Head of caudate nucleus (tissue), 42 donors: ENCODE data around the gene SNRPF.
A peak's percentile ranks its signal among the peaks of the same experiment; 100 is the strongest.
"Not testable (repeated sequence)": the region's sequence is repeated elsewhere in the genome, so short reads cannot be mapped to it uniquely, and the experiment has no call there.

ENCODE experiments used
- DNase-seq, 42 donors: peaks; one replicate each; pipeline versions ENCODE4 v3.0.0 to v3.0.0-alpha.2; 2020 to 2021; ENCODE audit warnings: mixed read lengths in 7 of 42
- intact Hi-C: fragments of 100-400 bp; cut with DNase I; formaldehyde crosslinking; loops from one replicate; pipeline ENCODE4 v1.15.0; 2022

Gene SNRPF

DNA sequence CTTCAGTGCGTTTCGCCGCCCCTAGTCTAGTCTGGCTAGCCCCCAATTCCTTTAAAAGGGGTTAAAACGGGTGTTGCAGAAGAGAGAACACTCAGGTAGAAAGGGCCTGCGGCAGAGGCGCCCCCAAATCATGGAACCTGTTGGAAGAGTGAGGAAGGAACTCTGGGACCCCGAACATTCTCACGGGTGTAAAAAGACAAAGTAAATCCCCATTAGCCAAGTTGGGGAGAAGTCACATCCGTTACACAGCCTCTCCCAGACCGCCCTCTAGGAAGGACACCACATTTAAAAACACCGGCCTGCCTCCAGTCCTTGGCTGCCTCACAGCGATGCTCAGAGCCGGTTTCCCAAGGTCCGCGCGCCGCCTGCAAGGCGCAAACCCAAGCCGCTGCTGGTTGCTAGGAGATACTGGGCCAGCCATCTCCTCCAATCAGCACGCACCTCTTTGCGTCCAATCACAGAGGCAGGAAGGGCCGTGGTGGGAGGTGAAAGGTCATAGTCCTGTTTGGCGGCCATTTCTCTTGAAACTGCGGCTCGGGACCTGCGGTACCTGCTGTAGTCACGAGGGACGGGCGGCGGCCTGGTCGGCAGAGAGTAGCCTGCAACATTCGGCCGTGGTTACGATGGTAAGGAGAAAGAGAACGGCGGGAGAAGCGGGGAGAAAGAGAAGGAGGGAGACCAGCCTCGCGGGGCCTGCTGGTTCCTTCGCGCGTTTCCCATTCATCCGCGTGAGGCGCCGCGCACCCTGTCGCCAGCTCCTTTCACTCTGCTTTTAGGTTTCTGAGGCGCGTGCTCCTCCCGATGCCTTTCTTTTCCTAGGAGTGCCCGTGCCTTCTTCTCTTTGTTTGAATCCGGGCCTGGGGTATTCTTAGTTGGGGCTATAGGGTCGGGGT, at the start of gene SNRPF:
Gene SNRPF (plus strand): TSS at position 502 of the 893 bp plus-strand sequence. CDS start 122 bp downstream, at position 624.
- intact Hi-C loops = no loop called here
- peak; percentile 91 to 98 (median 95) for DNase-seq

DNA sequence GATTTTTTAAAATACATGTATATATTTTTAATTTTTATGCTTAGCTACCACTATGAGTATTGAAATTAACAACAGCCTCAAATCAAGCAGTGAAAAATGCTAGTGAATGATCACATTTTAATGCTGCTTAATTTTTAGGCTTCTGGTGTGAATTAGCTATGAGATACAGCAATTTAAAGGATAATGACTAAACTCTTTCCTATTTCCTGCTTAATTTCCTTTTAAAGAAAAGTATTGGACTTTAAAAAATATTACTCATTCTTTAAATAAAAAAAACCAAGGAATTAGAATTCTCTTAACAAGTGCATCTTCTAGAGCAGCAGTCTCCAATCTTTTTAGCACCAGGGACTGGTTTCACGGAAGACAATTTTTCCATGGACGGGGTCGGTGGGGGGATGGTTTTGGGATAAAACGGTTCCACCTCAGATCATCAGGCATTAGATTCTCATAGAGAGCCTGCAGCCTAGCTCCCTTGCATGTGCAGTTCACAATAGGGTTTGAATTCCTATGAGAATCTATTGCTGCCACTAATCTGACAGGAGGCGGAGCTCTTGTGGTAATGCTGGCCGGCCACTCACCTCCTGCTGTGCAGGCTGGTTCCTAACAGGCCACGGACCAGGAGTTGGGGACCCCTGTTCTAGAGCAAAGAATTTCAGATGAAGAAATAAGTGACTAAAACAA, 49.6 kb upstream of the SNRPF start:
- intact Hi-C loops = no loop called here
- DNase-seq = no peak

DNA sequence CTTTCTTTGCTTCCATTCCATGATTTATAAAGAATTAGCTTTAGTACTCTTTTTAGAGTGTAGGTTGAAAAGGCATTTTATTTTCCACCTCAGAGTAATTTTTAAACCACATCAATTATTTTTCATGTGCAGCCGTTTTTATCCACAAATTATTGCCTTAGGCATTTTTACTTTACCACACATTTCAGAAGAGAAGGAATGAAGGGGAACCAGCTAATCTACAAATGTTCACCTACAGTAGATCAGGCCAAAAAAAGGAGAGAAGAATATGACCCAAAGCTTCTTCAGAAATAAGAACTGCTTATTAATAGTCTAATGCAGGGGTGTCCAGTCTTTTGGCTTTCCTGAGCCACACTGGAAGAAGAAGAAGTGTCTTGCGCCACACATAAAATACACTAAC, 48.3 kb upstream of the SNRPF start:
- intact Hi-C loops = loop anchor here (10.0 kb wide), 1 partner anchor 186 kb away; no protein-coding TSS in a partner anchor
- no peak for DNase-seq

DNA sequence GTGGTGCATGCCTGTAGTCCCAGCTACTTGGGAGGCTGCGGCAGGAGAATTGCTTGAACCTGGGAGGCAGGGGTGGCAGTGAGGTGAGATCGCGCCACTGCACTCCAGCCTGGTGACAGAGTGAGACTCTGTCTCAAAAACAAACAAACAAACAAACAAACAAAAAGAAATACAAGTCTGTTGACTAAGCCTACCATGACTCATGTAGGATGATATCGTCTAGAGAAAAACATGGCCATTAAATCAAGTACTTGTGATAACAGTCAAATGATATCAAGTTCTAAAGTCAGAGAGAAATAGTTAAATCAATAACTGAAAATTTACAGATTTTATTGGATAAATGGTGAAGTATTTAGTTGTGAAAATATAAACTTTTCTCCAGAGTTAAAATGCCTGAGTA, 46.6 kb upstream of the SNRPF start:
- not testable (repeated sequence) for DNase-seq
- intact Hi-C loops = loop anchor here (10.0 kb wide), 1 partner anchor 187 kb away; no protein-coding TSS in a partner anchor

DNA sequence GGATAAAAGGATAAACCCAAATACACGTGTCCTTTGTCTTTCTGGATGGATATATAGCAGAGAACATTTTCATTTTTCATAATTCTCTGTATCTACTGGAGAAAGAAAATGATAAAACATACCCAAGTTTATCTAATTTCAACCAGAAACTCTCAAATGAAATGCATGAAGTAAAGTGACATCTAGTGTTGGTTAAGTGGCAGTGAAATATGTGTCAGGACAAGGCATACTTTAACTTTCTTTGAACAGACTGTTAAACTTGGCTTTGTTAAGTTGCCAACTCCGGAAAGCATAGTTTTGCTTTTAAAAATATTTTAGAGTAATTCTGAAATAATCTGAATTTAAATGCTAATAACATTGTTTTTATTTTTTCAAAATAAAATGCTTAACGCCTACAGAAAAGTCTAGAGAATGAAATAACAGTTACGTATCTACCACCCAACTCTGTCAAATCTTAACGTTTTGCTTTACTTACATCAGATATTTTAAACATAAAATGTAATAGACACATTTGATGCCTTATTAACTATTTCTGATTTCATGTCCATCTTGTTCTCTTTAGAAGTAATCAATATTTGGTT, 43.0 kb upstream of the SNRPF start:
- intact Hi-C loops = loop anchor here (2.0 to 10.0 kb wide), 2 partner anchors 191 to 233 kb away; no protein-coding TSS in a partner anchor
- DNase-seq = no peak

DNA sequence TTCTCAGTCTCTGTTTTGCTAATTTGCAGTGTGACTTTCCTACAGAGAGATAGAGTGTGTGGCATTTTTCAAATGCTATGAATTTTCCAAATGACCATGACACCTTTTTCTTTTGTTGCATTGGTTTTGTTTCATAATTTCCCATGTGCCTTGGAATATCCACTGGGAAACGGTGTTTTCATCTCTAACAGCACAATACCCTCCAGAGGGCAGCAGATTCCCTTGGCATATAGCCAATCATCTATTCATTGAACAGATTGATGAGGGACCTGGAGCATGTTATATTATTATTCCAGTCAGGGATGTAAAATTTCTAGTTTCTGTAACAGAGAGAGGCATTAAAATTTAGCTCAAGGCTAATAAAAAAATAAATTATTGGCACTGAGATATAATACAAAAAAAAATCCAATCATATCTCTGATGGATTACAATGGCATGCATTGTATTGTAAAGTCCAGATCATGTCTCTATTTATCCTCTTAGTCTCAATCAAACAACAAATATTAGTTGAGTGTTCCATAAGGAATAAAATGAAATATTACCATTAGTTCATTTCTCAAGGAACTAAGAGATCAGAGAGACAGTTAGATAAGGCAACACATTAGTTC, 38.6 kb upstream of the SNRPF start:
- intact Hi-C loops = no loop called here
- DNase-seq = peak in 26 of 42 donors; percentile 8 to 83 (median 42)

DNA sequence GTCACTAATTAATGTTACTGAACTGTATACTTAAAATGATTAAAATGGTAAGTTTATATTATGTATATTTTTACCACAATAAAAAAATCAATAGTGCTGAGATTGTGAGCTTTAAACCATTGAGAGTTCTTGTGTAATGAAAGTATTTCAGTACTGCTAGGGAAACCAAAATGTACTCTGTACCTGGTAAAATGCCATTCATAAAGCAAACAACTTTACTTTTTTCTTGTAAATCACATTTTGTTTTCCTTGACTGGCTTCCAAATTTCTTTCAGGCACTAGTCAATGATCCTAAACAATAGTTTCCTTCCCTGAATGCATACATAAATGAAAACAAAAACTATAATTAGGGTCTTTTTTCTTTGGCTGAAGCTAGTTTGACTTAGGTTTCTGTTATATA, 29.4 kb upstream of the SNRPF start:
- DNase-seq = no peak
- intact Hi-C loops = no loop called here

DNA sequence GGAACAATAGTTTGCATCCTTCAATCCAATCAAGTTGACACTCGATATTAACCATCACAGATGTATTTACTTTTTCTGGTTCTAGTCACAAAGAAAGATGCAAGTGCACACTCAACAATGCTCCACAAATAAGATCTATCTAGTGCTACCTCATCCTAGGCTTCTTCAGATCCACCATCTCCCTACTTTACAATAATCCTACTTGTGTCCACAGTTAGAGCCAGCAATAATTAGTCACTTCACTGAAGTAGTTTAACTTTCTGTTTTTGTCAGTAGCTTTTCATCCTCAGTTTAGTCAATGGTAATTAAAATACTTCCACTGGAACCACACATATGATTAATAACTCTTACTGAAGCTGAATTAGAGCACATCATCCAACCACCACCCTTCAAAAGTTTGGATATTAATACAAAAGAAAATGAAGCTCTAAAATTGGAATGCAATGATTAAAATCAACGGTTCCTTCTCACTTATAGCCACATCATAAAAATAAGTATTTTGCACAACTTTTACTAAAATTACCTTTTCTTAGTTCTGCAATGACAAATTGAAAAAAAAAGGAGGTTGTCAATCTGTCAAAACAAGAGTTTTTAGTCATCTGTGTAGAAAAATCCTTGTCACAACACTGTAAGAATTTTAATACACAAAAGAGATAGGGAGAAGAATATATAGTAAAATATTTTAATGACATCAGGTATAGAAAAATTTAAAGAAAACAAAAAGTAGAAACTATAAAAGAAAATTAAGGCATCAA, 28.2 kb upstream of the SNRPF start:
- intact Hi-C loops = no loop called here
- DNase-seq = no peak

DNA sequence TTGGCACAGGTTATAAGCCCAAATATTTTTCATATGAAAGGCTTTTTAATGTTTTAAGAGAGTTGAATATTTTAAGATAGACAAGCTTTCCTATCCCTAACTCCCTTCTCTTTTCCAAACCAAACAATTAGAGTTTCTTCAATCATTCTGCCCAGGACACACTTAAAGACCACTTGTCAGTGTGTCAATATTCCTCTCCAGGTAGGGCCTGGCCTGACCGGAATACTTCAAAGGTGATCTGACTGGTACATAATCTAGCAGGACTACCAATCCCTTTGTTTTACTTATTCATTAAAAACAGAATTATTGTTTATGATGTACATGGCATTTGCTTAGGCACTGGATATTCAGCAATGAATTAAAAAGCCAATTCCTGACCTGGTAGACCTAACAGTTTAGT, 24.2 kb upstream of the SNRPF start:
- no peak for DNase-seq
- intact Hi-C loops = no loop called here

DNA sequence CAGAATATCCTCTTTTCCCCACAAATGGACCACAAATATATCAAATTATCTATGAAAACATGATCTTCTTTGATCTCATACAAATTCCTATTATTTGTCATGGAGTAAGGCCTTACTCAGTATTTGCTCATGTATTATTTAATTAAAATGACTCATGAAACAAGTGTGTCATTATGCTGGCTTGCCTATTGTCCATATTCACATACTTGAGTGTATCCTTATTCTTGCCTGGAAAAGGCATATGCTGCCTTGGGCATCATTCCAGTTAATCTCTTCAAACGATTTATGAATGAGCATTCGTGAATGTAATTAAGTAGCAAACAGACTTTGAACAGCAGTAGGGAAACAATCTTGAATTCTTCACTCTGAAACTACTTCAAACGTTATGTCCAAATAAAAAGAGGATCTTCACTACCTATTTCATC, 22.6 kb upstream of the SNRPF start:
- DNase-seq = no peak
- intact Hi-C loops = no loop called here

DNA sequence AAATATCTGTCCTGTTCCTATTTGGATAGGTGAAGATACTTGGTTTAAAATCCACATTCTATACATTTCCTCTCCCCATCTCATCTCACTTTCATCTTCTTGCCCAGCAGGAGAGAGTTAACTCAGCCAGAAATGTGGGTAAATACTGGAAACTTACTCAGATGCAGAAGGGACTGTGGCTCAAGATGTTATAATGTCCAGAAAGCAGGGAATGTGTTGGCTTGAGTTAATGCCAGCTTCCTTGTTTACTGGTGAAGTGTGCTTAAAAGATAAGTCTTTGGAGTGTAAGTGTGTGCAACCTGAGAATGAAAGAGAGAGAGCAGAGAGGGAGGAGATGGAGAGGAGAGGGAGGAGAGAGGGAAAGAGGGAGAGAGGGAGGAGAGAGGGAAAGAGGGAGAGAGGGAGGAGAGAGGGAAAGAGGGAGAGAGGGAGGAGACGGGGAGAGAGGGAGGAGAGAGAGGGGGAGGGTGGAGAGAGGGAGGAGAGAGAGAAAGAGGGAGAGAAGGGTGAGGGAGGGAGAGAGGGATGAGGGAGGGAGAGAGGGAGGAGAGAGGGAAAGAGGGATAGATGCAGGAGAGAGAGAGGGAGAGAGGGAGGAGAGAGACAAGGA, 22.0 kb upstream of the SNRPF start:
- no peak for DNase-seq
- intact Hi-C loops = no loop called here

DNA sequence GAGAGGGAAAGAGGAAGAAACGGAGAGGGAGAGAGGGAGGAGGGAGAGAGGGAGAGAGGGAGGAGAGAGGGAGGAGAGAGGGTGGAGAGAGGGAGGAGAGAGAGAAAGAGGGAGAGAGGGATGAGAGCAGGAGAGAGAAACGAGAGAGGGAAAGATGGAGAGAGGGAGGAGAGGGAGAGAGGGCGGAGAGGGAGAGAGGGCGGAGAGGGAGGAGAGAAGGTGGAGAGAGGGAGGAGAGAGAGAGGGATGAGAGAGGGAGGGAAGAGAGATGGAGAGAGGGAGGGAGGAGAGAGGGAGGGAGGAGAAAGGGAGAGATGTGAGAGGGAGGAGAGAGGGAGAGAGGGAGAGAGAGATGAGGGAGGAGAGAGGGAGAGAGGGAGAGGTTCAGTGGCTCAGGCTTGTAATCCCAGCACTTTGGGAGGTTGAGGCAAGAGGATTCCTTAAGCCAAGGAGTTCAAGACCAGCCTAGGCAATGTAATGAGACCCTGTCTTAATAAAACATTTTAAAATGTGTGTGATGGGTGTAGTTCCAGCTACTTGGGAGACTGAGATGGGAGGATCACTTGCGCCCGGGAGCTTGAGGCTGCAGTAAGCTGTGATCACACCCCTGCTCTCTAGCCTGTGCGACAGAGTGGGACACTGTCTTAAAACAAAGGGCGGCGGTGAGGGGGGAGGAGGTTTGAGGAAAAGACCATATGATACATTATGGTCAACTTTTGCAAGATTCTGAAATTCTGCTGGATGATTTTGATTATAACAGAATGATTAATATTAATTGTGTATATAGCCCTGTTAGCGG, 21.3 kb upstream of the SNRPF start:
- intact Hi-C loops = no loop called here
- no peak for DNase-seq

DNA sequence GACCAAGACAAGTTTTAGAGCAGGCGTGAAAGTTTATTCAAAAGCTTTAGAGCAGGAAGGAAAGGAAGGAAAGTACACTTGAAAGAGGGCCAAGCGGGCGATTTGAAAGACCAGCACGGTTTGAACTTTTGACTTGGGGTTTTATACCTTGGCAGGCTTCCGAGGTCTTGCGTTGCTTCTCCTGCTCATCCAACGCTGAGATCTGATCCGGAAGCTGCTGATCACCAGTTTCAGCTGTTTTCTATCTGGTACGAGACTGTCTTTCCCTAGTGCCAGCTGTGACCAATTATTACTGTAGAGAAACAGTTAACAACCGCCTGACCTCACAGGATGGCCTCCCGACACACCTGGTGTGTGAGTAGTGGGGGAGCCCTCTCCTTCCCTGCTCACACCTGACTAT, 20.6 kb upstream of the SNRPF start:
- intact Hi-C loops = no loop called here
- no peak for DNase-seq

DNA sequence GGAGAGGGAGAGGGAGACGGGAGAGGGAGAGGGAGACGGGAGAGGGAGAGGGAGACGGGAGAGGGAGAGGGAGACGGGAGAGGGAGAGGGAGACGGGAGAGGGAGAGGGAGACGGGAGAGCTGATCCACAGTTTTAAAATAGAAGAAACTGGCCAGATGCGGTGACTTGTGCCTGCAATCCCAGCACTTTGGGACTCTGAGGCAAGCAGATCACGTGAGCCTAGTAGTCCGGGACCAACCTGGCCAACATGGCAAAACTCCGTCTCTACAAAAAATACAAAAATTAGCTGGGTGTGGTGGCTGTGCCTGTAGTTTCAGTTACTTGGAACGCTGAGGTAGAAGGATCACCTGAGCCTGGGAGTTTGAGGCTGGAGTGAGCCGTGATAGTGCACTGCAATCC, 16.3 kb upstream of the SNRPF start:
- DNase-seq, intact Hi-C loops: not testable (repeated sequence)

DNA sequence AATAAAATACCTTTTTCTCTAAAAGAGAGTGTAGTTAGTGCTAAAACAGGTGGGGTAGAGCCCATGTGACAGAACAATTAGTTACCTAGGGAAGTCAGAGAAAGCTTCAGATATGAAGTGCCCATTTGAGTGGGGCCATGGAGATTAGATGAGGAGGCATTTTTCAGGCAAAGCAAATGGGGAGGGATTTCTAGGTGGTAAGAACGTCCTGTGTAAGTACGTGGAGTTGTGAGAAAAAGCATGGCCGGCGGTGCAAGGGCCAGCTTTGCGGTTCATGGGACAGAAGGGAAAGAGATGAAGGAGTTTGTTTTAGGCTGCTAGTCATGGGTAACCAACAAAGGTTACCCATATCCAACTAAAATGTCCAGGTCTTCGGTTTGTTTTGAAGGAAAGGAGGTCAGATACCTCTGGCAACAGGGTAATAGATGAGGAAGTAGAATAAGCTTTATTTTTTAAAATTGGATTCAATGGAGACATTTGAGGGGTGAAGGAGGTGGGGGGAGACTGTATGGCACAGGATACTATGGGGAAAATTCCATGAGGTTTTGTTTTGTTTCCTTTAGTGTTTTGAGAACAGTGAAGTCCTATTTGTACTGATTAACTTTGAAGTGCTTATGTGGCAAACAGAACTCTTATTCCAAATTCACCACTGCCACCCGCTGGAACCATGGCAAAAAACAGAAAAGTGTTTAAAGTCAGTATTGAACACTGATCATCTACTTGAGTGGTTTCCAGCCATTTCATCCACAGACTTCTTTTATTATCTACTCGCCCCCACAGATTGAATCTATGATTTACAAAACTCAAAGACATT, 10.0 kb upstream of the SNRPF start:
- intact Hi-C loops = no loop called here
- peak in 16 of 42 donors; percentile 10 to 47 (median 29) for DNase-seq

DNA sequence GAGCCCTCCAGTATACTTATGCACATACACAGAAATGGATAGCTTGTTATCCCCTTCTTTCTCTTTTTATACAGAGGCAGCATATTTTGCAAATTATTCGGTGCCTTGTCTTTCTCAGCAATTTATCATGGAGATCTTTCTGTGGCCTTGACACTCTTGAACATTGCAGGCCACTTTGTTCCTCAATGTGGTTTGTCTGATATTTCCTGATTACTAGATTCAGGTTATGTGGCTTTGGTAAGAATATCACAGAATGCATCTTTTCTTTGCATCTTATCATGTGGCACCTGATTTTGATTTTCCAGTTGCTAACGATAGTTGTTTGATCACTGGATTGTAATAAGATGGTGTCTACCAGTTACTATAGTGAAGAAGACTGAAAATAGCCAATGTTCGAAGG, 7.1 kb upstream of the SNRPF start:
- DNase-seq = no peak
- intact Hi-C loops = no loop called here

DNA sequence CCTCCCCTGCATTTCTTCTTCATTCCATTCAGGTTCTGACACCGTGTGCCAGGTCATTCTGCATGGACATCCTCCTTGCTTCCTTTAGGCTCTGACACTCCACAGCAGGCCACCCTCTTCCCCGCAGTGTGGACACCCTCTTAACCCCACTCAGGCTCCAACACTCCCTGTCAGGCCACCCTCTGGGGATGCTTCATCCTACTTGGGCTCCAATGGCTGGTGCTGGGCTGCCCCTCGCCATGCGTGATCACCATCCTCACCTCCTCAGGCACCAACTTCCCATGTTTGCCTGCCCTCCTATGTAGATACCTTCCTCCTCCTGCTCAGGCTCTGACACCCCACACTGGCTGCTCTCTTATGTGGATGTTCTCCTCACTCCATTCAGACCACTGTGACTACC, 6.6 kb upstream of the SNRPF start:
- intact Hi-C loops = no loop called here
- no peak for DNase-seq
